HG02571 (cell line): ENCODE data around the gene MPO.

Experiments used
- ATAC-seq: cut with Tn5 transposase; IDR thresholded peaks from one replicate; pipeline ENCODE4 v1.9.1; 2021; ENCODE audit warnings: mild to moderate bottlenecking, moderate library complexity; ENCODE audit not compliant: unreplicated experiment

MPO gene

DNA sequence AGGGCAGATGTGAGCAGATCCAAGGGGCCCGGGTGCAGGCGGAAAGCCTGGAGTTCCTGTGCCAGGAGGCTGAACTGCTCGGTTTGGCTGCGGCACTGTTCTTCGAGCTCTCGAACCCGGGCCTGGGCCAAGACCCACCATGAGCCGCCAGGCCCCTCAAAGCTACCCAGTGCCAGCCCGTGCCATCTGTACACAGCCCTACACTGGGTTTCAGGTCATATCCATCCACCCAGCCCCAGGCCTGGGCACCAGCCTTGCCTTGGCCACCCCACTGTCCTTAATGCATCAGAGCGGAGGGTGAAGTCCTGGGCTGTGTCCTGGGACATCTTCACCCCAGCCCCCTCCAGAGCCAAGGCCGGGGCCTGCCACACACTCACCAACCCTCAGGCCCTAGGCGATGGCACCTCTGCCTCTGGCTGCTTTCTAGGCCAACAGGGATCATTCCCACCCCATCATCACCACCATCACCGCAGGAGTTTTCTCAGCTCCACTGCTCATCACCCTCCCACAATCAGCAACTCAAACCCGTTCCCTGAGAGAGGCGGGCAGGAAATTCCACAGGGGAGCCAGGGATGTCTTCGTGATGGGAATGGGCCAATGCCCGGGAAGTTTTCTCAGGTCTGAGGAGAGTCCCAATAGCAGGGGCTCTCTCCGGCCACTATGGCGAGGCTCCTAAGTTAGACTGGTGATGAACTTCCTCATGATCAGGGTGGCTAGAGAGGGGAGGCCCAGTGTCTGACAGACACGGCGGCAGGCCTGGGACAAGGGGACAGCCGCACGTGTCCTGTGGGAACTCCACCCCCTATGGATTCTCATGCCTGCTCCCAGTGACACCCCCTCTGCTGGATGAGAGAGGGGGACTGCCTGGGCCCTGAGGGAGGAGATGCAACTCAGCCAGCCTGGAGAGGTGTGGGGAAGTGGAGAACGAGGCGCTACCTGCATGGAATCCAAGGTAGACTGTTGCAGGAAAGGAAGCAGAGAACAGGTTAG lies 38.7 kb upstream of the MPO start:
- no peak for ATAC-seq

DNA sequence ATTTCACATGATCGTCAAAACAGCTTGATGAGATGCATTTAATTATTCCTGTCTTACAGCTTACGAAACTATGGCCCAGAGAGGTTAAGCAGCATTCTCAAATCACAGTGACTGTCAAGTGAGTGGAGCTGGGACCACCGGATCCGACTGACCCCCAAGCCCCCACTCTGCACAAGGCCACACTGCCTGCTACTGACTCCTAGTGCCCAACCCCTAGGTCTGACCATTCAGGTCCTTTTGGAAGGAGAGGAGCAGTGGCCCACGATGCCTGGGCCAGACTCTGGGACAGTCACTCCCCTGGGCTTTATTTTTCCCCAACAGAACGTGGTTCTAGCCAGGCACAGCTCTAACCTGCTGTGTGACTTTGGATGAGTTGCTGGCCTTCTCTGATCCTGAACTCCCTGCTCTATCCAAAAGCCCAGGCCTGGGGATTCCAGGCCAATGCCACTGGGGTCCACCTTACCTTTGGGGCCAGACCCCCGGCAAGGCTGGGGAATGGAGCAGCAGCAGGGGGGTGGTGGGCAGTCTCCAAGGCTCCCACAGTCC lies 38.0 kb upstream of the MPO start:
- ATAC-seq: no peak

DNA sequence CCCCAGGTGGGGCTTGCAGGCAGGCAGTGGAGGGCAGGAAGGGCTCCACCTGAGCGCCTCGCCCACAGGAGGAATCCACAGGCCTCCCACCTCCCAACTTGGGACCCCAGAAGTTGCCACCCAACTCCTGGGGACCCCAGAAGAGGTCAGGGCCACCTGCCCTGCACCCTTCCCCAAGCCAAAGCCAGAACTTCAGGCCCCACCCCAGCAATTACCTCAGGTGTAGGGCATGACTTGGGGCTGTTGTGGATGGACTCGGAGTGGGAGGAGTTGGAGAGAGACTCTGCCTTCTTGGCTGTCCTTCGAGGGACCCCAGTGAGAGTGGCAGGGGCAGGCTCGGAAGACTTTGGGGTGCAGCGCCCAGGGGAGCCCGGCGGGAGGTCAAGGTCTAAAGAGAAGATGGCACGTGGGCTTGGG lies 37.3 kb upstream of the MPO start:
- no peak for ATAC-seq

DNA sequence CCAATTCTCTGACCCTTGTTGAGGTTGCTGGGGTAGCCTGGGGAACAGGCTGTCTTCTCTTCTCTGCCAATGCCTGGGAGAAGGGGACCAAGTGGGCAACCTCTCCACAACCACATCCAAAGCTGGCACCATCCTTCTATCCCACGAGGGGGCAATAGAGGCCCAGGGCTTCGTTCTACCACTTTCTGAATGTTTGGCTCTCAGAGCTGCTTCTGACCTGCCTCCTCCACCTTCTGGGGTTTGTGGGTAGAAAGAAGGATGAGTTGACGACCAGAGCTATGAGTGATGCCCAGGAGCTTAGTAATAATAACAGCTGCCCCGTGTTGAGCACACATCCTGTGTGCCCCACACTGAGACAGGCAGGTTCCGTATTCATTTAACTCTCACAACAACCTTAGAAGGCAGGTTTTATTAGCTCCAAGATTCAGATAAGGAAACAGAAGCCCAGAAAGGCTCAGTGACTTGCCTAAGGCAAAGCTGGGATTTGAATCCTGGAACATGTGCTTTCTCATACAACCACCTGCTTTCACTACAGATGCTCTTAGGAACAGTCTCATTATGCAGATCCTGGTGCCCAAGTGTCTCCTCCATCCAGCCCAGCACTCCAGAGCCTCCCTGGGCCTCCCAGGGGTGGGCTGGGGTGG lies 36.8 kb upstream of the MPO start:
- ATAC-seq: no peak

DNA sequence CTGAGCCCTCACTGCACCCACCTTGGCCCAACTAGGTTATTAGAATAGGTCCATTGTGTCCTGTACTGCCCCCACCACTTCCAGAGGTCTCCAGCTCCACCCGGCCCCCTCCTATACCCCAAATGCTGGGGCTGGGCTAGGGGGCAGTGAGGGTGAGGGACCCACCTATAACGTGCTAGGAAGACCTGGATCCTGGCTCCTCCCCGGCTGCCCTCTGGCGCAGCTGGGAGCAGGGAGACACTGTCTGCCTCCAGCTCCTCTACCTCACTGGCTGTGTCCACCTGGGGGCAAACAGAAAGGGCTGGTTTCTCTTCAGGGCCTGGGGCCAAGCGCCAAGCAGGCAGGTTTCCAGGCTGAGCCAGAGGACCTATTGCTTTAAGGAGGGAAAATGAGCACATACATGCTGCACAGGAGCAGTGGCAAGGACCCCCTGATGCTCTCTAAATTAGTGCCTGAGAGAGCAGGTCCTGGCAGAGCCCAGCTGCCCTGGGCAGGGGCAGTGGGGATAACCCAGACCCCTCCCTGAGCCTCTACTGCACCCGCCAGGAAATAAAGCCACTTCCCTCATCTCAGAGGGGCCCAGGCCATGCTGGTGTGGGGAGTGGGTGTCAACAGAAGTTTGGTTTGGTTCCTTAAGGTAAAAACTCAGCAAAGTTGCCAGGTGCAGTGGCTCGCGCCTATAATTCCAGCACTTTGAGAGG lies 35.7 kb upstream of the MPO start:
- ATAC-seq: no peak

DNA sequence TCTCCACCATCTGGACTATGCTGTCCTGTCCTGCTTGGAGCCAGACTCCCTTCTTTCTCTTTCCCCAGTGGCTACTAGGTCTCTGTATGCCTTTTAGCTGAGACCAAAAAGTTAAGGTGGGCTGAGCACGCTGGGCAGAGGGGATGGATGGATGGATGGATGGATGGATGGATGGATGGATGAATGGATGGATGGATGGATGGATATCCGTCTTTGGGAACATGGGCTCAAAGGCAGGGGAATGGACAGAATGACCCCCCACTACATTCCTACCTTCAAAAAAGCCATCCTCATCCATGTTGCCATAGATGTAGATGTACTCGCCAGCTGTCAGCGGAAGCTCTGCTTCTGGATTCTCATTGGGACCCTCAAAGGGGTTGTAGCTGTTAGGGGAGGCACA lies 35.0 kb upstream of the MPO start:
- no peak for ATAC-seq

DNA sequence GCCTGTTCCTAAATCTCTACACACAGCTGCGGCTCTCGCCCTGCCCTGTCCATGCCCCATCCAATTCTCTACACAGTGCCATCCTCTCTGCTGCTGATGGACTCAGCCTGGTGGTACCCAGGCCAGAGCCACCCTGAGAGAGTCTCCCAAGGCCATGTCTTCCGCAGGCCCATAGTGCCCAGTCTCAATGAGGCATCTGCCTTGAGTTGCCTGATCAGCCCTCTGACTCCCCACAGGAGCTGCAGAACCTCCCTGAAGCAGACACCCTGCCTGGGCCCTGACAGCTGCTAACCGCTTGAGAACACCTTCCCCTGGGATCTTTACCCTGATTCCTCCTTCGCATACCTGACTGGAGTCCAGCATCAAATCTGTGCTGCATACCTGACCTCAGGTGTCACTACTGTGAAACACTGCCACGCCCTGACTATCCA lies 34.6 kb upstream of the MPO start:
- ATAC-seq: no peak

DNA sequence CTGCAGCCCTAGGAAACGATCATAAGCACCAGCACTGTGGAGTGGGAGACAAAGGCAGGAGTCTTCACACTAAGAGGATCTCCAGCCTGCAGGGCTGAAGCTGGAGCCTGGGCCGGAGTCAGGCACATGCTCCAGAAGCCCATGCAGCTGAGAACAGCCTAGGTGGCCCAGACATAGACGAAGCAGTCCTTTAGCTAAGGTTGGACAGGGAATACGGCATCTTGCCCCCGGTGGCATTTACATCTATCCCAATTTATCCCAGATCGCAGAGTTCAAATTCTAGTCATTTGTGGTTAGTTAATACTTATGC lies 33.9 kb upstream of the MPO start:
- no peak for ATAC-seq

DNA sequence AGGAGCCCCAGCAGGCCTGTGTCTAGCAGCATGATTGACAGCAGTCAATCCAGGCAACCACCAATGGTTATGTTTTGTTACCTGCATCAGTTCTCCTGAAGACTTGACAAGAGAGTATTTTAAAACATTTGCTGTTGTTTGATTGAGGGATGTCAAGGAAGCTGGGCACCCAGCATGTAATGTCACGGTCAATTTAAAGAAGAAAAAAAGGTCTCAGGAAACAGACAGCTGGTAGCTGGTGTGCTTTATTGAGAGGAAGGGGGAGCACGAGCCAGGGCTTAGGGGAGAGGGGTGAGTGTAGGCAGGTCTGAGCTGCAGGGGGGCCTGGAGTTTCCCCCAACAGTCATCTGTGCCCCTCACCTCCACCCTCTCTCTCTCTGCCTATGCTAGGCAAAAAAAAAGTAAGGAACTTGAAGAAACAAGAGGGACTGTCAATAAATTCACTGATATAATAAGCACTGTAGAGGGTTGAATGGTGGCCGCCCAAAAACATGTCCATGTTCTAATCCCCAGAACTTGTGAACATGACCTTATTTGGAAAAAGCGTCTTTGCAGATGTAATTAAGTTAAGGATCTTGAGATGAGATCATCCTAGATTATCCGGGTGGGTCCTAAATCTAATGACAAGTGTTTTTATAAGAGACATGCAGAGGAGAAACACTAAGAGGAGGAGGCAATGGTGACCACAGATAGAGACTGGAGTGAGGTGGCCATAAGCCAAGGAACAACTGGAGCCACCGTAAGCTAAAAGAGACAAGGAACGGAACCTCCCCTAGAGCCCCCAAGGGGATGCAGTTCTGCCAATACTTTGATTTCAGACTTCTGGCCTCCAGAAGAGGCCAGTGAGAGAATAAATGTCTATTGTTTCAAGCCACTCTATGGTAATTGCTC lies 33.3 kb upstream of the MPO start:
- no peak for ATAC-seq

DNA sequence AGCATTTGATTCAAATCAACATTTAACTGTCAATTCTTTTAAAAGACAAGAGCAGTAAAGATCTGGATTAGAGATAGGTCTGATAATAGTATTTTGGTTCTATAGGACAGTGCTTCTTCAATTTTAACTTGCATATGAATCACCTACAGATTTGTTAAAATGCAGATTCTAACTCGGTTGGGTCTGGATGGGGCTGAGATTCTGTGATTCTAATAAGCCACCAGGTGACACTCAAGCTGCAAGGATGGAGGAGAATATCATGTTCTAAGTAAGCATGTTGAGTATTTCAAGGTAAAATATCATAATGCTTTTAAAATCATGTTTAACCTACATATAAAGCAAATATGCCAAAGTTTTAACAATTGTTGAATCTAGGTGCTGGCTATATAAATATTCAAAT lies 32.1 kb upstream of the MPO start:
- no peak for ATAC-seq

DNA sequence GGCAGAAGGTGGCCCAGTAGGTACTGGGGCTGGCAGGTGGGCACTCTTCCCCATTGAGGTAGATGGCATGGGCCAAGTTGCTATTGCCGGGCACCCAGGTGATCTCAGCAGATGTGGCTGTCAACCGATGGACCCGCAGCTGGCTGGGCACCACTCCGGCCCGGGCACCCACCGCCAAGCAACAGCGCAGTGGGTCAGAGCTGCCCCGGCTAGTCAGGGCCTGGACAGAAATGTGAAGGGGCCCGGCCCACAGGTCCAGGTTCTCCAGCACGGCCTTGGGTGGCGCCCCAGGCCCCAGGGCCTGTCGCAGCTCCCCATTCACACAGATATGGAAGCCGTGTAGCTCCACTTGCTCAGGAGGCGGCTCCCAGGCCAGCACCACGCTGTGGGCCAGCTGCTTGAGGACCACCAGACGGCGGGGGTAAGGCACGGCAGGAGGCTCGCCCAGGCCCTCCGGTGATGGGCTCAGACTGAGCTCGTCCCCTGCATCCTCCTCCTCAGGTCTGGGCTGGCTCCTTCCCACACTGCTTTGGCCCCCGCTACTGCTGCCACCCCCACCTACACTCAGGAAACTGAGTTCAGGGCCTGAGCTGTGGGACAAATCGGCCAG lies 31.4 kb upstream of the MPO start:
- ATAC-seq: no peak

DNA sequence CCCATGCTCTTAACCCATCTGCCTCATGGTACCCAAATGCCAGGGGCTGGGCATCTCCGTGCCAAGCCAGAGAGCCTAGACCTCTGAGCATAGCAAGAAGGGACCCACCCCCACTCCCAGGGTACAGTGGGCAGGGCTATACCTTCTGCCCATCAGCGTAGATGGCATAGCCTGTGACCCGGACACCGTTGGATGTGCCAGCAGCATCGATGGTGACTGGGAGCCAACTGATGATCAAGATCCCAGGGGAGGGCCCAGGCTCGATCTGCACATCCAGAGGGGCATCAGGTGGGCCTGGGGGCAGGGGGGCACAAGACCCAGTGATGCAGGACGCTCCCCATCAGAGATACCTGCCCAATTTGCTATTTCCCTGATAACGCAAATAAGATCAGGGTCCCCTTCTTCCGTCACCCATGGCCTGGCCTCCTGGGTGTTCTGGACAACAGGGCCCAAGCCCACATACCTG lies 30.7 kb upstream of the MPO start:
- no peak for ATAC-seq

DNA sequence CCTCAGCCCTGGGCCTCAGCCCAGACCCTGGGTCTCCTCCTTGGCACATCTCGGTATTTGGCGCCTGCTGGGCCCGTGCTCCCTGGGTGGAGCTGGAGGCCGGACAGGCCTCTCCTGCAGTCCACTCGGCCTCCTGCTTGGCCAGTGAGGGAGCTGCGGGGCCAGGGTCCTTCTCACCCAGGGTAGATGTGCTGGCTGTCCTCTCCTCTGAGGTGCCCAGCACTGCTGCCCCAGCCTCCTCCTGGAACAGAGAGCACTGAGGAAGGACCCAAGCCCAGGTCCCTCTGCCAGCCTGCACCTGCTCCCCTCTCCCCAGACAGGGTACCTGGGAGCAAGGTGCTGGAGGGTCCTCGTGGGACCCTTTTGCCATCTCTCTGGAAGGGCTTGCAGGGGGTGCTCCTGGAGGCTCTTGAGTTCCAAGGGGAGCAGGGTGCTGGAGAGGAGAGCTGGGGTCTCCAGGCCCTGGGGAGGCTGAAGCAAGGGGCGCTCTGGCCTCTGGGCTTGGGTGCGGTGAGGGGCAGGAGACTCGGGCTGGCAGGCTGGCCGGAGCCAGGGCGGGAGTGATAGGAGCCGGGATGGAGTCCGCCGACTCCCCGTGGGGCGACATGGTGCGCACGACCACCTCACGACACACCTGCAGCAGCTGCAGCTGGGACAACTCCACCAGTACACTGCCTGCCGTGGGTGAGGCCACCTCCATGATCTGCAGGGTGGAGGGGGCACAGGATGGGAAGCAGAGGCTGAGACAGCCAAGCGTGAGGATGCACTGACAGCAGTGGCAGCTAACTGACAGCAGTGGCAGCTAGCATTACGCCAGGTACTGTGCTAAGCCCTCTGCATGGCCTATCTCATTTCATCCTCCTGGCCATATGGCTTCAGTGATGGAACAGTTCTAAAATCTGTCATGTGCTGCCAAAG lies 30.0 kb upstream of the MPO start:
- no peak for ATAC-seq

DNA sequence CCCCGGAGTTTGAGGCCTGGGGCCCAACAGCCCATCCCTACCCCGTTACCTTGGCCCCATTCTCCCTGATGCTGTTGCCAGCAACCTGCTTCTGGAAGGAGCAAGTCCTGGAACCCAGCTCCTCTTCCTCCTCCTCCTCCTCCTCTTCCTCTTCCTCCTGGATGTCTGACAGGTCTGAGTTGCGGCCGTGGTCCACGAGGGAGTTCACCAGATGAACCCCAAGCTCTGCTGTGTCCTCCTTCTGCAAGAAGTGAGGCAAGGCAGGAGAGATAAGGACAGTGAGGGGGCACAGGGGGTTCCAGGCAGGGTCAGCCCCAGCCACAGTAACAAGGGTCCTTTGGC lies 29.2 kb upstream of the MPO start:
- ATAC-seq: no peak

DNA sequence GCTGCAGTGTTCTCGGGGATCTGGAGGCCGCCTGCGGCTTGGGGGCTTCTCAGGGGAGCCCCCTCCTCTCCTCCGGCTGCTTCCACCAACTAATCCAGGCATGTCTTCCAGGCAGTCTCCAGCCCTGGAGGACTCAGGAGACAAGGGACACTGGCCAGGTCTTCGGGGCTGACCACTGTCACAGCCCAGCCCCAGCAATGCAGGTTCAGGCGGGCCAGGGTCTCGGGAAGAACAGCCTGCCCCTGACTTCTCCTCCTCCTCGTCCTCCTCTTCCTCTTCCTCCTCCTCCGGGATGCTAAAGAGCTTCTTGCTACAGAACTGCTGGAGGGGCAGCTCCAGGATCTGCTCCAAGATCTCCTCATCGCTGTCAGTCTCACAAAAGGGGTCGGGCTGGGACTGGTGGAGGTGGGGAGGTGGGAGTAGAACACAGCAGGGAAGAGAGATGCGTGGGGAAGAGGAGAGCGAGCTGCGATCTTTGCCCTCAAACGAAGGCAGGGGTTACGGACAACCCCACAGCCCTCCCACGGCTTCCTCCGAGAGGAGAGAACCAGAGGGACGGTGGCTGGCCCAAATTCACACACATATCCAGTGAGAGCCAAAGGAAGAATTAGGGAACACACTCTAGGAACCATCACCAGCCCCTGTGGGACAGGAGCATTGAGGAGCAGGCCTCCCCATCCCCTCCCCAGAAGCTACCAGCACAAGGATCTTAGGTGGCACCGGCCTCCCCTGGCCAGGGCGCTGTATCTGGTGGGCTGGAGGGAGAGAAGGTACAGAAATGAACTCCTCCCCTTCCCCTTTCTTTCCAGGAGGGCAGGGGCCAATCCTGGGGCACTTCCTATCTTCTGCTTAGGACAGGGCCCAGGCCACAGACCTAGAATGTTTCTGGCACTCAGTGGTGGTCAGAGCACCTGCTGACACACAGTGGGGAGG lies 28.5 kb upstream of the MPO start:
- ATAC-seq: no peak

DNA sequence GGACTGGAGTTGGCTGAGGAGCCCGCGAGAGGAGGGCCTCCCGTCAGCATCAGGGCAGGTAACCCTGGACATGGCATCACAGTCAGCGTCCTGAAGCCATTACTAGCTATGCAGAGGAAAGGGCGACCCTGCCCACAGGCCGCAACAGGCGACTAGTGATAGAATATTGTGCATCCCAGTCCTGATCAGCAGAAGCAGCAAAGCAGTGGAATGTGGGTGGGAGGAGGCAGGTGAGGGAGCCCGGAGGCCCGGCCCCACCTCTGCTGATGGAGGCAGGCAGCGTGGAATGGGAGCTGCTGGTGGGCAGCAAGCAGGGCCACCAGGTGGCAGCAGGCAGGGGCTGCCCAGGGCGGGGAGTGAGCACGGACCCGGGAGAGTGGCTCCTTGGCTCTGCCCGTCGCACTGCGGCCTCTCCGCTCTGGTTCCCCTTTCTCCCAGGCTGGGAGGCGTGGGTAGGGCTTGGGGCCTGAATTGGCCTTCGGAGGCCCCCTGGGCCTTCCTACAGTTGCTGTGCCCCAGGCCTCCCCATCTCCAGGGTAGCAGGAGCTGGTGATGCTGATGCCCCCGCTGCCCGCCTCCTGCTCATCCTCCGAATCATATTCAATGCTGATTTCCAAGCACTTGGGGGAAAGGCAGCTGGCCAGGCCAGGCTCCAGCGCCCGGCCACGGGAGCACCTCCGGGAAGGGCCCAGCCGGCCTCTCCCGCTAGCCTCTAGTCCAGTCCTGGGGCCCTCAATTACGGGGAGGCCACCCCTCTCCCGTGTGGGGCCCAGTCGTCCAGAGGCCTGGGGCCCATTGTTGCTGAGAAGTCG lies 27.6 kb upstream of the MPO start:
- ATAC-seq: no peak

DNA sequence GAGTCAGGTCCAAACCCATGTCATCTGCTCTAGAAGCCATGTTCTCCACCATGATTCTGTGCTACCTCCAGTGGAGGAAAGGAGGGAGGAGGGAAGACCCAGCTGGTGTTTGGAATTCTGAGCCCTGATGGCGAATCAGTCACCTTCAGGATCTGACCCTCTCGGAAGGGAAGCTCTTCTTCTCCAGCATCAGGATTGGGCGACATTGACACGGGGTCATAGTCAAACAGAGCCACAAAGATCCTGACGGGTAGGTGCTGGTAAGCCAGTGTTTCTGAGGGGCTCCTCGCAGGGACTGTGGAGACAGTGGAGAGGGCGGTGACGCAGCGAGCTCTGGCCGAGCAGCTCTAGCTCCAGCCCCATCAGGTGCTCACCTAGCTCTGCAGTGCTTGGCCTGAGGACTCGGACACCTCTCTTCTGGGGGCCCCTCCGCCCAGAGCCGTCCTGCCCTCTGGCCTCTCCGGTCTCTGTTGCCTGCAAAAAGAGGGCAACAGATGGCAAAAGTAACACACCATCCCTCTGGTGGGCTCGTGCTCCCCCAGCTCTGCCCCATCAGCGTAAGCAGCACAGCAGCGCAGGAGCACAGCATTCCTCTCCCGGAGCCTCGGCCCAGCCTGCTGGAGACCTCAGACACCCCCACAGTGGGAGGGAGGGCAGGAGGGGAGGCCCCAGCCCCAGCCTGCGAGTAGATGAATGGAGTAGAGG lies 26.9 kb upstream of the MPO start:
- ATAC-seq: no peak
